Mesendoderm (in vitro differentiated cells): ENCODE results near the gene GOLGA6A.
"Not testable (repeated sequence)": the region's sequence is repeated elsewhere in the genome, so short reads cannot be mapped to it uniquely, and the experiment has no call there.

Experiments used
- DNase-seq: peaks from one replicate; pipeline ENCODE4 v3.0.0; 2013
- H2AK5ac ChIP-seq: 2 replicates; pipeline ENCODE4 v1.6.1; 2013; ENCODE audit warnings: low read length, inconsistent platforms
- H2BK120ac ChIP-seq: 2 replicates; pipeline ENCODE4 v1.6.1; 2013; ENCODE audit warnings: low read depth, mild to moderate bottlenecking, low read length, moderate library complexity, mixed read lengths
- H2BK15ac ChIP-seq: replicated peaks from 2 replicates; pipeline ENCODE4 v1.6.1; 2013; ENCODE audit warnings: low read depth, mild to moderate bottlenecking, moderate library complexity
- H2BK5ac ChIP-seq: 2 replicates; pipeline ENCODE4 v1.6.1; 2013; ENCODE audit warnings: low read length, inconsistent platforms
- H3K18ac ChIP-seq: 2 replicates; pipeline ENCODE4 v1.6.1; 2013; ENCODE audit warnings: mild to moderate bottlenecking, low read length, mixed read lengths
- H3K23ac ChIP-seq: one replicate; pipeline ENCODE4 v1.6.1; 2013; ENCODE audit warnings: low read length
- H3K27ac ChIP-seq: 2 replicates; pipeline ENCODE4 v1.5.1; 2013; ENCODE audit warnings: low read depth, mild to moderate bottlenecking, inconsistent platforms, low read length, moderate library complexity
- H3K27me3 ChIP-seq: 2 replicates; pipeline ENCODE4 v1.6.1; 2013; ENCODE audit warnings: low read length, control low read depth, mild to moderate bottlenecking, inconsistent platforms; ENCODE audit not compliant: insufficient read depth, poor library complexity
- H3K36me3 ChIP-seq: 2 replicates; pipeline ENCODE4 v1.6.1; 2013; ENCODE audit warnings: low read length, inconsistent platforms; ENCODE audit not compliant: control insufficient read depth, insufficient read depth
- H3K4ac ChIP-seq: one replicate; pipeline ENCODE4 v1.6.1; 2013; ENCODE audit warnings: low read depth, mild to moderate bottlenecking, low read length, moderate library complexity
- H3K4me1 ChIP-seq: 2 replicates; pipeline ENCODE4 v1.6.1; 2013; ENCODE audit warnings: low read depth, low read length, inconsistent platforms; ENCODE audit not compliant: control insufficient read depth
- H3K4me2 ChIP-seq: 2 replicates; pipeline ENCODE4 v1.6.1; 2013; ENCODE audit warnings: low read length
- H3K4me3 ChIP-seq: 2 replicates; pipeline ENCODE4 v1.5.1; 2013; ENCODE audit warnings: mild to moderate bottlenecking, low read length
- H3K56ac ChIP-seq: one replicate; pipeline ENCODE4 v1.6.1; 2013; ENCODE audit warnings: low read length
- H3K79me1 ChIP-seq: 2 replicates; pipeline ENCODE4 v1.6.1; 2013; ENCODE audit warnings: low read length, inconsistent platforms
- H3K79me2 ChIP-seq: 2 replicates; pipeline ENCODE4 v1.6.1; 2013; ENCODE audit warnings: mild to moderate bottlenecking, low read length; ENCODE audit not compliant: control insufficient read depth, insufficient read depth
- H3K9ac ChIP-seq: 2 replicates; pipeline ENCODE4 v1.6.1; 2013; ENCODE audit warnings: low read length, inconsistent platforms
- H4K5ac ChIP-seq: one replicate; pipeline ENCODE4 v1.6.1; 2013; ENCODE audit warnings: low read length
- H4K8ac ChIP-seq: one replicate; pipeline ENCODE4 v1.6.1; 2013; ENCODE audit warnings: low read depth, mild to moderate bottlenecking, control low read depth, low read length, moderate library complexity
- WGBS: extraction: QIAGEN DNeasy Blood & Tissue Kit; methylation state at CpG from one replicate; pipeline ENCODE4 v1.1.7; 2013; ENCODE audit warnings: low lambda C conversion rate, missing lambda C conversion rate; ENCODE audit not compliant: insufficient coverage; ENCODE audit errors: extremely low coverage; 5-methylcytosine and 5-hydroxymethylcytosine counted together

The GOLGA6A gene

DNA sequence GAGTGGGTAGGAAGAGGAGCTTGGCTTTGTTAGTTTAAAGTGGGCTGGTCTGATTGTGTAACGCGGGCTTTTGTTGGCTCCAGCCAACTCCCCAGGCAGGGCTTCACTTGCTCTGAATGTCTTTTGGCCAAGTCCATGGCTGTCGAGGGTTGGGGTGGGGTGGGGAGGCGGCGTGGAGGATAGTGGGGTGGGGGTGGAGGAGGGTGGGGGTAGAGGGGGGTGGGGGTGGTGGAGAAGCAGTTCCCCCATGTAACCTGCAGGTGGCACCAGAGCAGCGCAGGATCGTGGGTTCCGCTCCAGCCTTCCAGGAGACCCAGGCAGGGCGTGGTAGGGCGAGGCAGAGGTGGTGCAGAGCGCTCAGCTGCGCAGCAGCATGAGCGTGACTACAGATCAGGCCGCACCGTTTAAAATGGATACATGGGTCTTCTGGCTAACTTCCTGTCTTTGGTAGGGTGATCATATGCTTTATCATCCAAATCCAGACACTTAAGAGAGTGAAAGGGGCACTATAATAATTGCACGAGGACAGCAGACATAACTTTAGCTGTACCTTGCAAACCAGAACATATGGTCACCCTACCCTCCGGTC lies 28.3 kb downstream of the GOLGA6A start:
- Histone ChIP-seq H3K79me2 (no peaks in the 10 kb centered on the region), H4K5ac (no peak overlapping the region), H3K36me3 (no peaks in the 10 kb centered on the region), H3K56ac (no peak overlapping the region), H3K4me3 (no peak overlapping the region), H3K18ac (no peak overlapping the region), H2BK15ac (no peak overlapping the region), H3K27ac (no peak overlapping the region), H3K79me1 (no peaks in the 10 kb centered on the region), H3K9ac (no peak overlapping the region), H3K4me2 (no peak overlapping the region), H3K27me3 (no peaks in the 10 kb centered on the region), H2BK5ac (no peak overlapping the region), H3K23ac (no peak overlapping the region), H2AK5ac (no peak overlapping the region), H2BK120ac (no peak overlapping the region), H3K4me1 (no peaks in the 10 kb centered on the region), H4K8ac (no peak overlapping the region), H3K4ac (no peak overlapping the region)
- WGBS: no CpG with 5 or more reads among the region's 17 CpGs
- peak; percentile 65 for DNase-seq

DNA sequence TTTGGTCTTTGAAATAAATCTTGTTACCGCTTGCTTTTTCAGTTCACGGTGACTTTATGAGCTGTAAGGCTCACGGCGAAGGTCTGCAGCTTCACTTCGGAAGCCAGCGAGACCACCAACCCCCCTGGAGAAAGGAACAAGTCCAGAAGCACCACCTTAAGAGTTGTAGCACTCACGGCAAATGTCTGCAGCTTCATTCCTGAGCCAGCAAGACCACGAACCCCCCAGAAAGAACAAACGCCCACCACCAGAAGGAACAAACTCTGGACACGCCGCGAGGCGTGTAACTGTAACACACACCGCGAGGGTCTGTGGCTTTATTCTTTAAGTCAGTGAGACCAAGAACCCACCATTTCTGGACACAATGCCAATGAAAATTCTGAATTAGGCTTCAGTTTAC lies 28.8 kb downstream of the GOLGA6A start:
- Histone ChIP-seq H3K18ac (no peak overlapping the region), H4K8ac (no peak overlapping the region), H2BK5ac (no peak overlapping the region), H3K23ac (no peak overlapping the region), H3K27ac (no peak overlapping the region), H3K56ac (no peak overlapping the region), H3K79me1 (no peaks in the 10 kb centered on the region), H3K27me3 (no peaks in the 10 kb centered on the region), H2BK15ac (no peak overlapping the region), H3K79me2 (no peaks in the 10 kb centered on the region), H3K4me2 (no peak overlapping the region), H3K4ac (no peak overlapping the region), H2BK120ac (no peak overlapping the region), H3K4me3 (no peak overlapping the region), H4K5ac (no peak overlapping the region), H3K9ac (no peak overlapping the region), H2AK5ac (no peak overlapping the region), H3K4me1 (no peaks in the 10 kb centered on the region), H3K36me3 (no peaks in the 10 kb centered on the region)
- no peak for DNase-seq
- no CpG with 5 or more reads among the region's 15 CpGs for WGBS

- H4K8ac ChIP-seq, H3K27ac ChIP-seq, H3K18ac ChIP-seq, H2BK15ac ChIP-seq, H2AK5ac ChIP-seq, H3K4me1 ChIP-seq, H3K79me2 ChIP-seq, H3K4me2 ChIP-seq, H3K9ac ChIP-seq, H3K56ac ChIP-seq, H3K4ac ChIP-seq, H3K27me3 ChIP-seq, H3K23ac ChIP-seq, H2BK120ac ChIP-seq, H4K5ac ChIP-seq, H3K36me3 ChIP-seq, H3K4me3 ChIP-seq, H2BK5ac ChIP-seq, H3K79me1 ChIP-seq, DNase-seq: not testable (repeated sequence)
- WGBS: no CpG with 5 or more reads among the region's 42 CpGs
Measured at GRCh38 chr15:74052271-74053260, 29.8 kb downstream of the GOLGA6A start.

DNA sequence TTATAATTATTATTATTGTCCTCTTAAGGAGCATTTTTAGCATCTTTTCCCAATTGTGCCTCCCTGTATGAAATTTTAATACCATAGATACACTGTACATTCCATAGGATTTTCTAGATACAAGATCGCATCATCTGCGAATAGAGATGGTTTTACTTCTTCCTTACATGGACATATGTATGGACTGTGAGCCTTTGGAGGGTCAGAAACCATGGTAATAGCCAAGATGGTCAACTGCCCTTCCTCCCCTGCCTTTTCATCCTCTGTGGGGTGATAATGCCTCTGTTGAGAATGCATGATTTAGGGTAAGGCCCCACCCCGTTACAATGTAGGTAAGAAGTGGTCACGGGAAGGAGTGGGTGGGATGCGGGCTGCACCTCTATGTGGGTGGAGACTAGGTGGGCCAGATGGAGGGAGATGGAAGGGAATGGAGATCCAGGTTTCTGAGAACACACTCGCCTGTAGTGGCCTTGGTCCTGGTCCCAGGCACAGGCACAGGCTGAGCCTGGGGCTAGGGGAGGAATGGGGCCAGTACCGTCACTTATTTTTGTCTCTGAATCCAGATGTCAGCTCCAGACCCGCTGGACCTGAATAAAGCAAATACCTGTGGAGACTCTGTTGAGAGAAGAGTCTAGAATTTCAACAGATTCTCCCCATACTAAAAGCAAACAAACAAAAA lies 31.7 kb downstream of the GOLGA6A start:
- Histone ChIP-seq H3K4me2 (no peak overlapping the region), H2BK15ac (no peak overlapping the region), H3K79me1 (no peaks in the 10 kb centered on the region), H3K27ac (no peak overlapping the region), H3K79me2 (no peaks in the 10 kb centered on the region), H3K9ac (no peak overlapping the region), H3K4me3 (no peak overlapping the region), H4K5ac (no peak overlapping the region), H2BK5ac (no peak overlapping the region), H3K27me3 (no peaks in the 10 kb centered on the region), H3K18ac (no peak overlapping the region), H3K56ac (no peak overlapping the region), H2AK5ac (no peak overlapping the region), H3K23ac (no peak overlapping the region), H3K4me1 (peaks cover 4% of the 10 kb centered on the region), H2BK120ac (no peak overlapping the region), H4K8ac (no peak overlapping the region), H3K36me3 (no peaks in the 10 kb centered on the region), H3K4ac (no peak overlapping the region)
- no peak for DNase-seq
- WGBS: no CpG with 5 or more reads among the region's 8 CpGs

DNA sequence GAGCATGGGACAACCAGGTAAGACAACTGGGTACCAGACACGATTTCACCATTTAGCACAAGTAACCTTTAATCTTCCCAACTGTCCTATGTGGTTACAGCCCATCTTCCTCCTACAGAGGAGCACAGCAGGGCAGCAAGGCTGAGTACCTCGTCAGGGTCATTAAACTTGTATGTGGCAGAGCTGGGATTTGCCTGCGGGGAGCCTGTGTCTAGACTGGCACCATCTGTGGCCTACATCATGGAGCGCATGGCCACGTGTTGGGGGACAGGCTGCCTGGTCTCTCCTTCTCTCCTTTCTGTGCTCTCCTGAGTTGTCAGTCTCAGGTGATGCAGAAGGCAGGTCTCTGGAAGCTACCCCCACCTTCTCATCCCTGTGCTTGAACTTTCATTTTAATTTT lies 32.2 kb downstream of the GOLGA6A start:
- Histone ChIP-seq H3K18ac (no peak overlapping the region), H3K23ac (no peak overlapping the region), H3K79me1 (no peaks in the 10 kb centered on the region), H3K9ac (no peak overlapping the region), H2BK5ac (no peak overlapping the region), H3K36me3 (no peaks in the 10 kb centered on the region), H3K4ac (no peak overlapping the region), H3K4me1 (peaks cover 4% of the 10 kb centered on the region), H3K27ac (no peak overlapping the region), H2BK120ac (no peak overlapping the region), H3K4me3 (no peak overlapping the region), H2AK5ac (no peak overlapping the region), H2BK15ac (no peak overlapping the region), H4K5ac (no peak overlapping the region), H3K4me2 (no peak overlapping the region), H3K27me3 (no peaks in the 10 kb centered on the region), H3K56ac (no peak overlapping the region), H4K8ac (no peak overlapping the region), H3K79me2 (no peaks in the 10 kb centered on the region)
- no CpG with 5 or more reads among the region's 5 CpGs for WGBS
- DNase-seq: no peak
